HEK293 (cell line): Measurements from ENCODE around the gene RPS27A.

Source experiments
- MYNN ChIP-seq: fragments of 450-650 bp; formaldehyde crosslinking; IDR thresholded peaks from 2 replicates; pipeline ENCODE4 v1.5.1; 2016; ENCODE audit warnings: missing biosample characterization, missing genetic modification characterization, borderline replicate concordance
- PRDM2 ChIP-seq: fragments of 450-650 bp; formaldehyde crosslinking; IDR thresholded peaks from 2 replicates; pipeline ENCODE4 v1.5.1; 2016; ENCODE audit warnings: missing biosample characterization, missing genetic modification characterization, borderline replicate concordance
- TRIM28 ChIP-seq: IDR thresholded peaks from 2 replicates; pipeline ENCODE4 v1.6.1; 2011; ENCODE audit warnings: low read length, control low read depth, borderline replicate concordance
- YY2 ChIP-seq: fragments of 450-650 bp; formaldehyde crosslinking; IDR thresholded peaks from 2 replicates; pipeline ENCODE4 v1.5.1; 2016; ENCODE audit warnings: missing biosample characterization, missing genetic modification characterization
- ZBTB11 ChIP-seq: fragments of 450-650 bp; formaldehyde crosslinking; conservative IDR thresholded peaks from 2 replicates; pipeline ENCODE4 v1.5.1; 2016; ENCODE audit warnings: low read depth, missing biosample characterization, missing genetic modification characterization
- ZBTB17 ChIP-seq: fragments of 450-650 bp; formaldehyde crosslinking; IDR thresholded peaks from 2 replicates; pipeline ENCODE4 v1.5.1; 2016; ENCODE audit warnings: missing biosample characterization, missing genetic modification characterization
- ZFP37 ChIP-seq: fragments of 450-650 bp; formaldehyde crosslinking; IDR thresholded peaks from 2 replicates; pipeline ENCODE4 v1.5.1; 2016; ENCODE audit warnings: missing biosample characterization, missing genetic modification characterization
- ZFP41 ChIP-seq: fragments of 450-650 bp; formaldehyde crosslinking; IDR thresholded peaks from 2 replicates; pipeline ENCODE4 v1.5.1; 2016; ENCODE audit warnings: missing biosample characterization, missing genetic modification characterization, borderline replicate concordance
- ZFP69B ChIP-seq: fragments of 450-650 bp; formaldehyde crosslinking; IDR thresholded peaks from 2 replicates; pipeline ENCODE4 v1.5.1; 2016; ENCODE audit warnings: missing biosample characterization, missing genetic modification characterization
- ZNF138 ChIP-seq: fragments of 450-650 bp; formaldehyde crosslinking; IDR thresholded peaks from 2 replicates; pipeline ENCODE4 v1.5.1; 2016; ENCODE audit warnings: missing biosample characterization, missing genetic modification characterization, borderline replicate concordance
- ZNF354C ChIP-seq: fragments of 450-650 bp; formaldehyde crosslinking; IDR thresholded peaks from 2 replicates; pipeline ENCODE4 v1.5.1; 2016; ENCODE audit warnings: missing biosample characterization, missing genetic modification characterization, low read depth, borderline replicate concordance
- ZNF48 ChIP-seq: fragments of 450-650 bp; formaldehyde crosslinking; IDR thresholded peaks from 2 replicates; pipeline ENCODE4 v1.5.1; 2016; ENCODE audit warnings: missing biosample characterization, missing genetic modification characterization
- ZNF501 ChIP-seq: fragments of 450-650 bp; formaldehyde crosslinking; IDR thresholded peaks from 2 replicates; pipeline ENCODE4 v1.5.1; 2016; ENCODE audit warnings: missing biosample characterization, missing genetic modification characterization
- ZNF544 ChIP-seq: fragments of 450-650 bp; formaldehyde crosslinking; IDR thresholded peaks from 2 replicates; pipeline ENCODE4 v1.5.0; 2017; ENCODE audit warnings: missing biosample characterization, missing genetic modification characterization
- ZNF660 ChIP-seq: fragments of 450-650 bp; IDR thresholded peaks from 2 replicates; pipeline ENCODE4 v1.5.1; 2018; ENCODE audit warnings: missing biosample characterization, mild to moderate bottlenecking, missing genetic modification characterization
- ZNF776 ChIP-seq: fragments of 450-650 bp; formaldehyde crosslinking; IDR thresholded peaks from 2 replicates; pipeline ENCODE4 v1.5.0; 2017; ENCODE audit warnings: missing biosample characterization, missing genetic modification characterization, borderline replicate concordance
- TF ChIP-seq, protein P1 (sequence below): fragments of 450-650 bp; formaldehyde crosslinking; IDR thresholded peaks from 2 replicates; pipeline ENCODE4 v1.5.1; 2017; ENCODE audit warnings: missing biosample characterization, mild to moderate bottlenecking, missing genetic modification characterization, moderate library complexity
- TF ChIP-seq, protein P2 (sequence below): fragments of 450-650 bp; formaldehyde crosslinking; IDR thresholded peaks from 2 replicates; pipeline ENCODE4 v1.5.1; 2016; ENCODE audit warnings: missing biosample characterization, missing genetic modification characterization, low read depth
- TF ChIP-seq, protein P3 (sequence below): fragments of 450-650 bp; formaldehyde crosslinking; IDR thresholded peaks from 2 replicates; pipeline ENCODE4 v1.5.1; 2016; ENCODE audit warnings: missing biosample characterization, missing genetic modification characterization
- TF ChIP-seq, protein P4 (sequence below): fragments of 450-650 bp; formaldehyde crosslinking; IDR thresholded peaks from 2 replicates; pipeline ENCODE4 v1.5.1; 2017; ENCODE audit warnings: missing biosample characterization, missing genetic modification characterization

Gene RPS27A

DNA sequence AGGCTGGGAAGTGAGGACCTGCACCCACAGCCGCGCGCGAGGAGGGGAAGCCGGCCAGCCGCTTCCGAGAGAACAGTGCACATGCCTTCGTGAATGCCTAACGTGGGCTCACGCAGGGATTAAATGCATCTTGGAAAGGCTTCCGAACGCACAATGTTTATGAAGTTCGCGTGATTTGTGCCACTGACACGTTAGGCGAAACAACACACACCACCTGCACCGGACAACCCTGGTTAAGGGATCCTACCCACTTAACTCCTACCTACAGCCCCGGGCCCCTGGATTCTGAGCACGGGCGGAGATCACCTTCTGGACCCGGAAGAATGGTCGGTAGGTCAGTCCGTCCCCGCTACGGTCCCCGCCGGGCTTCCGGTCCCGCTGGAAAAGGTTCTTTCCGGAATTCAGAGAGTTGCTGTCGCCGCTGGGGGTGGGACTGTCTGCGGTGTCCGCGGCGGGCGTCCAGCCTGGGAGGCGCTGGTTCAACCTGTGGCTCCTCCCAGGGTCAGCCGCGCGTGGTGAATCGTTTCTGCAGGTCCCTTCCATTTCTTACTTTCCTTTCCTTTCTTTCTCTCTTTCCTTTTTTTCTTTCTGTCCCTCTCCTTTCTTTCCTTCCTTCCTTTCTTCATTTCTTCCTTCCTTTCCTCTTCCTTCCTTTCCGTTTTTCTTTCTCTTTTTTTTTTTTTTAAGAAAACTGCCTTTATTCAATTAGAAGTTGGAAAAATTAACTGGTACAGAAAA, 36.6 kb downstream of the RPS27A start, which contains the start of gene MTIF2 (continued):
- TF ChIP-seq, protein P1, sequence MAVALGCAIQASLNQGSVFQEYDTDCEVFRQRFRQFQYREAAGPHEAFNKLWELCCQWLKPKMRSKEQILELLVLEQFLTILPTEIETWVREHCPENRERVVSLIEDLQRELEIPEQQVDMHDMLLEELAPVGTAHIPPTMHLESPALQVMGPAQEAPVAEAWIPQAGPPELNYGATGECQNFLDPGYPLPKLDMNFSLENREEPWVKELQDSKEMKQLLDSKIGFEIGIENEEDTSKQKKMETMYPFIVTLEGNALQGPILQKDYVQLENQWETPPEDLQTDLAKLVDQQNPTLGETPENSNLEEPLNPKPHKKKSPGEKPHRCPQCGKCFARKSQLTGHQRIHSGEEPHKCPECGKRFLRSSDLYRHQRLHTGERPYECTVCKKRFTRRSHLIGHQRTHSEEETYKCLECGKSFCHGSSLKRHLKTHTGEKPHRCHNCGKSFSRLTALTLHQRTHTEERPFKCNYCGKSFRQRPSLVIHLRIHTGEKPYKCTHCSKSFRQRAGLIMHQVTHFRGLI (tag by site-specific recombination), result no peak
- TF ChIP-seq ZNF48 (tag by site-specific recombination), result no peak
- TF ChIP-seq ZBTB11 (tag by site-specific recombination), result peak; percentile 99
- TF ChIP-seq ZNF501 (tag by site-specific recombination), result peak; percentile 98
- TF ChIP-seq ZNF138 (tag by site-specific recombination), result 0 out of 2 replicates have a peak, but pooled peaks have one; percentile 3
- peak; percentile 94; the same call in 1 of the 2 replicates for TF ChIP-seq ZFP37
- peak; percentile 74 for TF ChIP-seq ZFP69B (tag by site-specific recombination)
- TF ChIP-seq ZNF660 (tag by site-specific recombination), result peak; percentile 97
- TF ChIP-seq, protein P2, sequence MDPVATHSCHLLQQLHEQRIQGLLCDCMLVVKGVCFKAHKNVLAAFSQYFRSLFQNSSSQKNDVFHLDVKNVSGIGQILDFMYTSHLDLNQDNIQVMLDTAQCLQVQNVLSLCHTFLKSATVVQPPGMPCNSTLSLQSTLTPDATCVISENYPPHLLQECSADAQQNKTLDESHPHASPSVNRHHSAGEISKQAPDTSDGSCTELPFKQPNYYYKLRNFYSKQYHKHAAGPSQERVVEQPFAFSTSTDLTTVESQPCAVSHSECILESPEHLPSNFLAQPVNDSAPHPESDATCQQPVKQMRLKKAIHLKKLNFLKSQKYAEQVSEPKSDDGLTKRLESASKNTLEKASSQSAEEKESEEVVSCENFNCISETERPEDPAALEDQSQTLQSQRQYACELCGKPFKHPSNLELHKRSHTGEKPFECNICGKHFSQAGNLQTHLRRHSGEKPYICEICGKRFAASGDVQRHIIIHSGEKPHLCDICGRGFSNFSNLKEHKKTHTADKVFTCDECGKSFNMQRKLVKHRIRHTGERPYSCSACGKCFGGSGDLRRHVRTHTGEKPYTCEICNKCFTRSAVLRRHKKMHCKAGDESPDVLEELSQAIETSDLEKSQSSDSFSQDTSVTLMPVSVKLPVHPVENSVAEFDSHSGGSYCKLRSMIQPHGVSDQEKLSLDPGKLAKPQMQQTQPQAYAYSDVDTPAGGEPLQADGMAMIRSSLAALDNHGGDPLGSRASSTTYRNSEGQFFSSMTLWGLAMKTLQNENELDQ (tag by site-specific recombination), result no peak
- TF ChIP-seq ZBTB17 (tag by site-specific recombination), result peak; percentile 92
- TF ChIP-seq PRDM2 (tag by site-specific recombination), result no peak
- TF ChIP-seq TRIM28, result no peak
- no peak for TF ChIP-seq ZNF544
- TF ChIP-seq, protein P3, sequence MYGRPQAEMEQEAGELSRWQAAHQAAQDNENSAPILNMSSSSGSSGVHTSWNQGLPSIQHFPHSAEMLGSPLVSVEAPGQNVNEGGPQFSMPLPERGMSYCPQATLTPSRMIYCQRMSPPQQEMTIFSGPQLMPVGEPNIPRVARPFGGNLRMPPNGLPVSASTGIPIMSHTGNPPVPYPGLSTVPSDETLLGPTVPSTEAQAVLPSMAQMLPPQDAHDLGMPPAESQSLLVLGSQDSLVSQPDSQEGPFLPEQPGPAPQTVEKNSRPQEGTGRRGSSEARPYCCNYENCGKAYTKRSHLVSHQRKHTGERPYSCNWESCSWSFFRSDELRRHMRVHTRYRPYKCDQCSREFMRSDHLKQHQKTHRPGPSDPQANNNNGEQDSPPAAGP (tag by site-specific recombination), result peak; percentile 84; the same call in 1 of the 2 replicates
- TF ChIP-seq, protein P4, sequence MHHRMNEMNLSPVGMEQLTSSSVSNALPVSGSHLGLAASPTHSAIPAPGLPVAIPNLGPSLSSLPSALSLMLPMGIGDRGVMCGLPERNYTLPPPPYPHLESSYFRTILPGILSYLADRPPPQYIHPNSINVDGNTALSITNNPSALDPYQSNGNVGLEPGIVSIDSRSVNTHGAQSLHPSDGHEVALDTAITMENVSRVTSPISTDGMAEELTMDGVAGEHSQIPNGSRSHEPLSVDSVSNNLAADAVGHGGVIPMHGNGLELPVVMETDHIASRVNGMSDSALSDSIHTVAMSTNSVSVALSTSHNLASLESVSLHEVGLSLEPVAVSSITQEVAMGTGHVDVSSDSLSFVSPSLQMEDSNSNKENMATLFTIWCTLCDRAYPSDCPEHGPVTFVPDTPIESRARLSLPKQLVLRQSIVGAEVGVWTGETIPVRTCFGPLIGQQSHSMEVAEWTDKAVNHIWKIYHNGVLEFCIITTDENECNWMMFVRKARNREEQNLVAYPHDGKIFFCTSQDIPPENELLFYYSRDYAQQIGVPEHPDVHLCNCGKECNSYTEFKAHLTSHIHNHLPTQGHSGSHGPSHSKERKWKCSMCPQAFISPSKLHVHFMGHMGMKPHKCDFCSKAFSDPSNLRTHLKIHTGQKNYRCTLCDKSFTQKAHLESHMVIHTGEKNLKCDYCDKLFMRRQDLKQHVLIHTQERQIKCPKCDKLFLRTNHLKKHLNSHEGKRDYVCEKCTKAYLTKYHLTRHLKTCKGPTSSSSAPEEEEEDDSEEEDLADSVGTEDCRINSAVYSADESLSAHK (tag by site-specific recombination), result 0 out of 2 replicates have a peak, but pooled peaks have one; percentile 30
- TF ChIP-seq ZFP41, result no peak
- TF ChIP-seq YY2, result peak; percentile 34; the same call in 1 of the 2 replicates
- TF ChIP-seq MYNN (tag by site-specific recombination), result no peak
- no peak for TF ChIP-seq ZNF776
- TF ChIP-seq ZNF354C (tag by site-specific recombination), result no peak
